K562 (cell line): Measurements from ENCODE around the gene PLCB1. TPM values are rescaled to one million over a fixed set of nuclear protein-coding genes. Genes with fewer than 3 reads are reported as not detected.
A peak's percentile ranks its signal among the peaks of the same experiment; 100 is the strongest.

ENCODE experiments used
- CXXC5 ChIP-seq: fragments of 250-450 bp; sonication (Bioruptor Pico); IDR thresholded peaks from 2 replicates; pipeline ENCODE4 v1.8.0; 2022; ENCODE audit warnings: inconsistent platforms, mild to moderate bottlenecking, moderate library complexity
- MGA ChIP-seq: fragments of 450-650 bp; IDR thresholded peaks from 2 replicates; pipeline ENCODE4 v1.6.1; 2016; ENCODE audit warnings: mild to moderate bottlenecking, moderate library complexity
- polyA plus RNA-seq, 8 experiments: library from polyadenylated mRNA; depleted of rRNA in 4 of 8; stranded (reverse) in 5 of 8; unstranded in 3 of 8; fragments of >200 nt; fragmentation: Nextera tagmentation in 2 of 8; fragmentation: Illumina TruSeq in 1 of 8; extraction: Ambion mirVana in 2 of 8; extraction: Trizol in 1 of 8; gene quantifications; 2 replicates each; pipeline versions ENCODE4 v1.2.1 to v1.2.3, GENCODE V29; 2011 to 2014; ENCODE audit warnings: inconsistent platforms in 1 of 8, missing spikeins in 1 of 8
- total RNA-seq, 7 experiments: library from RNA; depleted of rRNA in 6 of 7; stranded (reverse); fragments of >200 nt in 6 of 7; fragmentation: Illumina TruSeq in 2 of 7; extraction: Trizol in 2 of 7; gene quantifications; 2 replicates each; pipeline versions ENCODE4 v1.2.1 to v1.2.3, GENCODE V29; 2011 to 2021; ENCODE audit warnings: low replicate concordance in 1 of 7

Gene PLCB1
- total and polyA plus RNA-seq, 9 of the 15 experiments (the other 6 are each of a cell fraction or from before 2014, with no cell fraction given): 0.34 to 3.1 (median 1.3) TPM

GRCh38 chr20:8114612-8115011 is 17.5 kb upstream of the PLCB1 start (continued):
- TF ChIP-seq MGA (peak; percentile 31; the same call in 1 of the 2 replicates), CXXC5 (CRISPR knock-in tag) (0 out of 2 replicates have a peak, but pooled peaks have one; percentile 25)
